Measurements from ENCODE around the gene PKNOX2.

PKNOX2 gene

GRCh38 chr11:125343718-125344131, 179.2 kb downstream of the PKNOX2 start:
- DNase-seq, result no peak

- no peak for DNase-seq
Observed at GRCh38 chr11:125344846-125345420, 180.4 kb downstream of the PKNOX2 start.

- DNase-seq, result no peak
Observed at GRCh38 chr11:125345421-125346178, 181.0 kb downstream of the PKNOX2 start.

- no peak for DNase-seq
Observed at GRCh38 chr11:125346179-125346530, 181.6 kb downstream of the PKNOX2 start.

GRCh38 chr11:125346565-125347260, 182.2 kb downstream of the PKNOX2 start:
- DNase-seq, result no peak

- no peak for DNase-seq
Observed at GRCh38 chr11:125347261-125347585, 182.7 kb downstream of the PKNOX2 start.

GRCh38 chr11:125348141-125348651, 183.6 kb downstream of the PKNOX2 start:
- no peak for DNase-seq

GRCh38 chr11:125348674-125349309, 184.2 kb downstream of the PKNOX2 start:
- DNase-seq, result no peak

- DNase-seq, result no peak
Observed at GRCh38 chr11:125350206-125351032, 185.9 kb downstream of the PKNOX2 start.

GRCh38 chr11:125351033-125351867, 186.7 kb downstream of the PKNOX2 start:
- no peak for DNase-seq

GRCh38 chr11:125351868-125352250, 187.3 kb downstream of the PKNOX2 start:
- no peak for DNase-seq

- no peak for DNase-seq
Observed at GRCh38 chr11:125356797-125357196, 192.2 kb downstream of the PKNOX2 start.

GRCh38 chr11:125357551-125357950, 193.0 kb downstream of the PKNOX2 start:
- DNase-seq, result no peak

- DNase-seq, result no peak
Observed at GRCh38 chr11:125358254-125358840, 193.8 kb downstream of the PKNOX2 start.

- no peak for DNase-seq
Observed at GRCh38 chr11:125359130-125359529, 194.6 kb downstream of the PKNOX2 start.

GRCh38 chr11:125360066-125360465, 195.5 kb downstream of the PKNOX2 start:
- DNase-seq, result no peak

GRCh38 chr11:125364121-125364826, 199.7 kb downstream of the PKNOX2 start:
- DNase-seq, result no peak

- DNase-seq, result no peak
Observed at GRCh38 chr11:125365196-125365931, 200.8 kb downstream of the PKNOX2 start.

GRCh38 chr11:125367710-125368109, 203.2 kb downstream of the PKNOX2 start:
- DNase-seq, result no peak

GRCh38 chr11:125368757-125369156, 204.2 kb downstream of the PKNOX2 start:
- DNase-seq, result no peak
